Measurements from ENCODE around the gene SLC22A3.

The SLC22A3 gene

GRCh38 chr6:160336200-160336599, 12.0 kb upstream of the SLC22A3 start:
- Histone ChIP-seq H3K9me3 (ENCODE audit: control insufficient read depth, insufficient read depth, low read length) (no peaks in the 10 kb centered on the region), H3K4me3 (ENCODE audit: low read length) (no peak overlapping the region), H3K79me2 (ENCODE audit: control insufficient read depth, low read length) (no peaks in the 10 kb centered on the region), H3K27me3 (ENCODE audit: control insufficient read depth, low read length) (no peaks in the 10 kb centered on the region), H3K4me2 (ENCODE audit: low read length) (no peak overlapping the region), H3K36me3 (ENCODE audit: control insufficient read depth, low read length) (no peaks in the 10 kb centered on the region), H3K27ac (ENCODE audit: low read depth, low read length) (no peak overlapping the region), H4K20me1 (ENCODE audit: control insufficient read depth, insufficient read depth, low read depth, low read length) (no peaks in the 10 kb centered on the region), H3K9me2 (replicated peaks; ENCODE audit: control insufficient read depth, low read length) (no peaks in the 10 kb centered on the region), H3K4me1 (ENCODE audit: control insufficient read depth, low read length) (no peaks in the 10 kb centered on the region), H3F3A (ENCODE audit: control insufficient read depth, insufficient read depth) (no peaks in the 10 kb centered on the region)
- TF ChIP-seq EZH2phosphoT487 (IDR thresholded peaks at IDR 0.05; ENCODE audit: borderline replicate concordance, low read length) (no peak), CTCF (IDR thresholded peaks at IDR 0.05; ENCODE audit: low read depth, low read length, poor library complexity, severe bottlenecking) (no peak)

GRCh38 chr6:160337301-160337700, 10.9 kb upstream of the SLC22A3 start:
- Histone ChIP-seq H3F3A (ENCODE audit: control insufficient read depth, insufficient read depth) (no peaks in the 10 kb centered on the region), H3K4me3 (ENCODE audit: low read length) (no peak overlapping the region), H3K79me2 (ENCODE audit: control insufficient read depth, low read length) (no peaks in the 10 kb centered on the region), H3K9me2 (replicated peaks; ENCODE audit: control insufficient read depth, low read length) (no peaks in the 10 kb centered on the region), H3K27ac (ENCODE audit: low read depth, low read length) (no peak overlapping the region), H3K36me3 (ENCODE audit: control insufficient read depth, low read length) (no peaks in the 10 kb centered on the region), H4K20me1 (ENCODE audit: control insufficient read depth, insufficient read depth, low read depth, low read length) (no peaks in the 10 kb centered on the region), H3K4me2 (ENCODE audit: low read length) (no peak overlapping the region), H3K9me3 (ENCODE audit: control insufficient read depth, insufficient read depth, low read length) (no peaks in the 10 kb centered on the region), H3K27me3 (ENCODE audit: control insufficient read depth, low read length) (no peaks in the 10 kb centered on the region), H3K4me1 (ENCODE audit: control insufficient read depth, low read length) (no peaks in the 10 kb centered on the region)
- TF ChIP-seq CTCF (IDR thresholded peaks at IDR 0.05; ENCODE audit: low read depth, low read length, poor library complexity, severe bottlenecking) = no peak
- no peak for TF ChIP-seq EZH2phosphoT487 (IDR thresholded peaks at IDR 0.05; ENCODE audit: borderline replicate concordance, low read length)

- no peak overlapping the region for H3K4me3 ChIP-seq (ENCODE audit: low read length)
- no peaks in the 10 kb centered on the region for H3K9me2 ChIP-seq (replicated peaks; ENCODE audit: control insufficient read depth, low read length)
- H4K20me1 ChIP-seq (ENCODE audit: control insufficient read depth, insufficient read depth, low read depth, low read length) = no peaks in the 10 kb centered on the region
- no peaks in the 10 kb centered on the region for H3K79me2 ChIP-seq (ENCODE audit: control insufficient read depth, low read length)
- H3K9me3 ChIP-seq (ENCODE audit: control insufficient read depth, insufficient read depth, low read length) = no peaks in the 10 kb centered on the region
- no peaks in the 10 kb centered on the region for H3K4me1 ChIP-seq (ENCODE audit: control insufficient read depth, low read length)
- no peak overlapping the region for H3K27ac ChIP-seq (ENCODE audit: low read depth, low read length)
- H3K27me3 ChIP-seq (ENCODE audit: control insufficient read depth, low read length) = no peaks in the 10 kb centered on the region
- no peak for TF ChIP-seq EZH2phosphoT487 (IDR thresholded peaks at IDR 0.05; ENCODE audit: borderline replicate concordance, low read length)
- TF ChIP-seq CTCF (IDR thresholded peaks at IDR 0.05; ENCODE audit: low read depth, low read length, poor library complexity, severe bottlenecking) = no peak
- no peak overlapping the region for H3K4me2 ChIP-seq (ENCODE audit: low read length)
- H3K36me3 ChIP-seq (ENCODE audit: control insufficient read depth, low read length) = no peaks in the 10 kb centered on the region
- H3F3A ChIP-seq (ENCODE audit: control insufficient read depth, insufficient read depth) = no peaks in the 10 kb centered on the region
These were observed 10.2 kb upstream of the SLC22A3 start for GRCh38 chr6:160337991-160338390.

- Histone ChIP-seq H3K27me3 (ENCODE audit: control insufficient read depth, low read length) (no peaks in the 10 kb centered on the region), H3K4me1 (ENCODE audit: control insufficient read depth, low read length) (no peaks in the 10 kb centered on the region), H3K4me2 (ENCODE audit: low read length) (no peak overlapping the region), H4K20me1 (ENCODE audit: control insufficient read depth, insufficient read depth, low read depth, low read length) (no peaks in the 10 kb centered on the region), H3K79me2 (ENCODE audit: control insufficient read depth, low read length) (no peaks in the 10 kb centered on the region), H3K27ac (ENCODE audit: low read depth, low read length) (no peak overlapping the region), H3K9me2 (replicated peaks; ENCODE audit: control insufficient read depth, low read length) (no peaks in the 10 kb centered on the region), H3K36me3 (ENCODE audit: control insufficient read depth, low read length) (no peaks in the 10 kb centered on the region), H3K9me3 (ENCODE audit: control insufficient read depth, insufficient read depth, low read length) (peaks cover 5% of the 10 kb centered on the region; the same call in 1 of the 2 replicates), H3K4me3 (ENCODE audit: low read length) (no peak overlapping the region), H3F3A (ENCODE audit: control insufficient read depth, insufficient read depth) (no peaks in the 10 kb centered on the region)
- TF ChIP-seq CTCF (IDR thresholded peaks at IDR 0.05; ENCODE audit: low read depth, low read length, poor library complexity, severe bottlenecking) (no peak), EZH2phosphoT487 (IDR thresholded peaks at IDR 0.05; ENCODE audit: borderline replicate concordance, low read length) (no peak)
These were observed 5.0 kb upstream of the SLC22A3 start for GRCh38 chr6:160343144-160343543.
